HepG2 (cell line): ENCODE measurements around the gene RSPRY1. TPM values are rescaled to one million over a fixed set of nuclear protein-coding genes. Genes with fewer than 3 reads are reported as not detected.

Experiments used
- ATAC-seq: fragments of 200-7000 bp; cut with Tn5 transposase; 3 replicates; pipeline ENCODE4 v1.9.1; 2020; ENCODE audit warnings: mild to moderate bottlenecking, moderate library complexity
- BruUV-seq: library from RNA; stranded (reverse); fragments of 400-500 nt; replicated peaks from 2 replicates; lab custom pipeline; 2021; lab: Mats Ljungman, UMichigan
- CTCF ChIA-PET: fragments of 300-600 bp; formaldehyde crosslinking; extraction: SDS; loops from one replicate; lab custom pipeline; 2021; ENCODE audit warnings: low total read pairs, inconsistent platforms, low intra/inter-chr PET ratio; lab: Yijun Ruan, JAX
- POLR2A ChIA-PET: fragments of 350-600 bp; sonication (Branson Sonifier 250); formaldehyde crosslinking; loops from one replicate; lab custom pipeline; 2020; ENCODE audit warnings: antibody characterized with exemption, inconsistent platforms; lab: Yijun Ruan, JAX
- DNase-seq: peaks from one replicate; pipeline ENCODE4 v3.0.0-alpha.2; 2015; ENCODE audit warnings: low spot score
- FAIRE-seq: peaks from 3 replicates; lab custom pipeline; 2011; peaks lifted over from hg19 to GRCh38; lab: Jason Lieb, UNC
- H2AFZ ChIP-seq: one replicate; pipeline ENCODE4 v1.6.1; 2011; ENCODE audit warnings: low read length, inconsistent platforms
- H3K27ac ChIP-seq: fragments of 300-600 bp; 3 replicates; pipeline ENCODE4 v1.8.0; 2011; ENCODE audit warnings: mixed run types, mild to moderate bottlenecking, mixed read lengths, low read length, inconsistent platforms; ENCODE audit not compliant: insufficient read depth; ENCODE audit errors: extremely low read length
- H3K27me3 ChIP-seq, 2 experiments: fragments of 200-600 bp in 1 of 2; 2 replicates in 1 of 2; 3 replicates in 1 of 2; pipeline versions ENCODE4 v1.6.0 to v1.8.0; 2011; ENCODE audit warnings: low read length in 2 of 2, mild to moderate bottlenecking in 2 of 2, moderate library complexity in 2 of 2, inconsistent platforms in 1 of 2; ENCODE audit not compliant: insufficient read depth in 2 of 2, control insufficient read depth in 1 of 2
- H3K36me3 ChIP-seq, 2 experiments: fragments of 200-600 bp in 1 of 2; replicated peaks in 1 of 2; 2 replicates in 1 of 2; 3 replicates in 1 of 2; pipeline versions ENCODE4 v1.5.1 to v1.8.0; 2011; ENCODE audit warnings: low read length in 2 of 2, inconsistent platforms in 1 of 2; ENCODE audit not compliant: insufficient read depth in 2 of 2, control insufficient read depth in 1 of 2
- H3K4me1 ChIP-seq: 2 replicates; pipeline ENCODE4 v1.5.1; 2012; ENCODE audit warnings: low read length, inconsistent platforms; ENCODE audit not compliant: insufficient read depth
- H3K4me2 ChIP-seq: 2 replicates; pipeline ENCODE4 v1.6.0; 2011; ENCODE audit warnings: low read depth, low read length, inconsistent platforms
- H3K4me3 ChIP-seq, 3 experiments: fragments of 200-600 bp in 1 of 3; sonication (generic), shearing (Covaris generic) in 1 of 3; replicated peaks in 1 of 3; 2 replicates each; pipeline ENCODE4 v1.5.1; 2011 to 2016; ENCODE audit warnings: low read length in 3 of 3, inconsistent platforms in 2 of 3, low read depth in 2 of 3, mild to moderate bottlenecking in 2 of 3, control low read depth in 1 of 3, mixed read lengths in 1 of 3; ENCODE audit not compliant: insufficient read depth in 1 of 3
- H3K79me2 ChIP-seq: one replicate; pipeline ENCODE4 v1.6.1; 2011; ENCODE audit warnings: low read length, inconsistent platforms; ENCODE audit not compliant: insufficient read depth
- H3K9ac ChIP-seq: 2 replicates; pipeline ENCODE4 v1.6.0; 2011; ENCODE audit warnings: mild to moderate bottlenecking, low read depth, low read length, inconsistent platforms; ENCODE audit not compliant: insufficient read depth
- H3K9me3 ChIP-seq: 2 replicates; pipeline ENCODE4 v1.5.1; 2012; ENCODE audit warnings: mild to moderate bottlenecking, low read length
- H4K20me1 ChIP-seq: 2 replicates; pipeline ENCODE4 v1.6.0; 2011; ENCODE audit warnings: inconsistent platforms, mild to moderate bottlenecking, low read length, moderate library complexity; ENCODE audit not compliant: insufficient read depth
- ARHGAP35 ChIP-seq: sonication (generic); formaldehyde crosslinking; IDR thresholded peaks from 2 replicates; pipeline ENCODE4 v1.9.0; 2022; ENCODE audit warnings: mild to moderate bottlenecking, inconsistent platforms, moderate library complexity, missing genetic modification reagents, borderline replicate concordance
- FOXJ3 ChIP-seq: sonication (generic); formaldehyde crosslinking; IDR thresholded peaks from 2 replicates; pipeline ENCODE4 v1.4.0; 2020; ENCODE audit warnings: missing genetic modification reagents, mild to moderate bottlenecking, borderline replicate concordance
- HCFC1 ChIP-seq: fragments of 150-350 bp; IDR thresholded peaks from 2 replicates; pipeline ENCODE4 v1.6.1; 2014; ENCODE audit warnings: low read depth, low read length
- KAT8 ChIP-seq: IDR thresholded peaks from 2 replicates; pipeline ENCODE4 v1.6.1; 2016; ENCODE audit warnings: missing genetic modification reagents, missing compliant biosample characterization
- MZF1 ChIP-seq: sonication (generic); formaldehyde crosslinking; IDR thresholded peaks from 2 replicates; pipeline ENCODE4 v1.8.1; 2023; ENCODE audit warnings: mild to moderate bottlenecking, missing genetic modification reagents, borderline replicate concordance
- TCF12 ChIP-seq, 2 experiments: fragments of 450-650 bp in 1 of 2; sonication (generic) in 1 of 2; formaldehyde crosslinking in 1 of 2; IDR thresholded peaks; 2 replicates each; pipeline versions ENCODE4 v1.6.1 to v1.8.0; 2017 to 2022; ENCODE audit warnings: antibody characterized with exemption in 1 of 2, mild to moderate bottlenecking in 1 of 2, missing genetic modification reagents in 1 of 2, moderate library complexity in 1 of 2
- TSC22D2 ChIP-seq: sonication (generic); formaldehyde crosslinking; IDR thresholded peaks from 2 replicates; pipeline ENCODE4 v1.5.1; 2020; ENCODE audit warnings: missing genetic modification reagents, mild to moderate bottlenecking, borderline replicate concordance
- ZBTB4 ChIP-seq: sonication (generic); formaldehyde crosslinking; IDR thresholded peaks from 2 replicates; pipeline ENCODE4 v1.4.0; 2020; ENCODE audit warnings: missing genetic modification reagents, mild to moderate bottlenecking, borderline replicate concordance
- ZFP90 ChIP-seq: sonication (generic); formaldehyde crosslinking; IDR thresholded peaks from 2 replicates; pipeline ENCODE4 v1.8.0; 2022; ENCODE audit warnings: missing genetic modification reagents, mild to moderate bottlenecking, inconsistent platforms, borderline replicate concordance
- ZNF335 ChIP-seq: sonication (generic); formaldehyde crosslinking; IDR thresholded peaks from 2 replicates; pipeline ENCODE4 v1.4.0; 2020; ENCODE audit warnings: missing genetic modification reagents
- ZNF672 ChIP-seq: sonication (generic); formaldehyde crosslinking; IDR thresholded peaks from 2 replicates; pipeline ENCODE4 v1.8.1; 2022; ENCODE audit warnings: missing genetic modification reagents
- ZNF687 ChIP-seq: sonication (generic); formaldehyde crosslinking; IDR thresholded peaks from 2 replicates; pipeline ENCODE4 v1.5.1; 2020; ENCODE audit warnings: mild to moderate bottlenecking, missing genetic modification reagents, moderate library complexity
- ZZZ3 ChIP-seq: sonication (generic); formaldehyde crosslinking; IDR thresholded peaks from 2 replicates; pipeline ENCODE4 v1.4.0; 2020; ENCODE audit warnings: missing genetic modification reagents, mild to moderate bottlenecking, borderline replicate concordance
- in situ Hi-C: cut with HindIII; loops from 2 replicates; pipeline ENCODE4 v1.10.0; 2017; ENCODE audit warnings: low pct_unique_long_range_greater_than_20kb; ENCODE audit not compliant: extremely low pct_ligation_motif_present
- intact Hi-C: fragments of 100-400 bp; cut with micrococcal nuclease; formaldehyde crosslinking; loops from one replicate; pipeline ENCODE4 v1.10.0; 2022; ENCODE audit not compliant: unreplicated experiment
- polyA plus RNA-seq, 8 experiments: library from polyadenylated mRNA; depleted of rRNA in 3 of 8; stranded (reverse) in 7 of 8; unstranded in 1 of 8; fragments of >200 nt; fragmentation: Illumina TruSeq in 4 of 8; extraction: Trizol in 4 of 8; gene quantifications; 2 replicates each; pipeline versions ENCODE4 v1.2.1 to v1.2.3, GENCODE V29; 2011 to 2016; ENCODE audit warnings: low read depth in 4 of 8, missing spikeins in 1 of 8, mixed read lengths in 1 of 8; ENCODE audit not compliant: insufficient read depth in 1 of 8
- total RNA-seq, 5 experiments: library from RNA; depleted of rRNA; stranded (reverse); fragments of >200 nt; fragmentation: Illumina TruSeq; extraction: Trizol; gene quantifications; 2 replicates each; pipeline ENCODE4 v1.2.3, GENCODE V29; 2016; ENCODE audit warnings: low read depth in 1 of 5
- TF ChIP-seq, protein P1 (sequence below): sonication (generic); formaldehyde crosslinking; IDR thresholded peaks from 2 replicates; pipeline ENCODE4 v1.5.0; 2020; ENCODE audit warnings: mild to moderate bottlenecking, missing genetic modification reagents

The RSPRY1 gene
- total and polyA plus RNA-seq, 2 of the 13 experiments (the other 11 are each of a cell fraction or from before 2014, with no cell fraction given) = 53.4 to 61.0 TPM

- DNase-seq (no peak), ATAC-seq (no peak), FAIRE-seq (no peak)
- H3K27ac ChIP-seq = no peak overlapping the region
- H3K4me3 ChIP-seq = no peak overlapping the region
- POLR2A ChIA-PET = no interaction called here
- CTCF ChIA-PET = no interaction called here
- in situ Hi-C loops = loop anchor here (5.0 kb wide), 1 partner anchor 74 kb away; the partner anchor contains the start of gene CPNE2
- no peaks in the 10 kb centered on the region for H3K4me1 ChIP-seq
- H3K79me2 ChIP-seq = no peaks in the 10 kb centered on the region
- no peak overlapping the region for H2AFZ ChIP-seq
- H3K36me3 ChIP-seq = peaks cover 17 to 55% of the 10 kb centered on the region in 2 experiments
- no TSS peak for BruUV-seq
- intact Hi-C loops = no loop called here
- H3K9ac ChIP-seq = no peak overlapping the region
- no peaks in the 10 kb centered on the region for H3K9me3 ChIP-seq
- H3K27me3 ChIP-seq = no peaks in the 10 kb centered on the region
- H3K4me2 ChIP-seq = no peak overlapping the region
- no peaks in the 10 kb centered on the region for H4K20me1 ChIP-seq
- TF ChIP-seq KAT8 (CRISPR knock-in tag) (no peak), ZFP90 (no peak), ZNF335 (CRISPR knock-in tag) (no peak), ZNF672 (CRISPR knock-in tag) (no peak), HCFC1 (no peak), TSC22D2 (CRISPR knock-in tag) (no peak), ZNF687 (CRISPR knock-in tag) (no peak), ARHGAP35 (CRISPR knock-in tag) (no peak), TCF12 (IDR thresholded peaks at IDR 0.05) (no peak), TCF12 (CRISPR knock-in tag; IDR thresholded peaks at IDR 0.05) (no peak), MZF1 (no peak), FOXJ3 (CRISPR knock-in tag) (no peak), ZZZ3 (no peak), ZBTB4 (CRISPR knock-in tag) (no peak)
- TF ChIP-seq, protein P1, sequence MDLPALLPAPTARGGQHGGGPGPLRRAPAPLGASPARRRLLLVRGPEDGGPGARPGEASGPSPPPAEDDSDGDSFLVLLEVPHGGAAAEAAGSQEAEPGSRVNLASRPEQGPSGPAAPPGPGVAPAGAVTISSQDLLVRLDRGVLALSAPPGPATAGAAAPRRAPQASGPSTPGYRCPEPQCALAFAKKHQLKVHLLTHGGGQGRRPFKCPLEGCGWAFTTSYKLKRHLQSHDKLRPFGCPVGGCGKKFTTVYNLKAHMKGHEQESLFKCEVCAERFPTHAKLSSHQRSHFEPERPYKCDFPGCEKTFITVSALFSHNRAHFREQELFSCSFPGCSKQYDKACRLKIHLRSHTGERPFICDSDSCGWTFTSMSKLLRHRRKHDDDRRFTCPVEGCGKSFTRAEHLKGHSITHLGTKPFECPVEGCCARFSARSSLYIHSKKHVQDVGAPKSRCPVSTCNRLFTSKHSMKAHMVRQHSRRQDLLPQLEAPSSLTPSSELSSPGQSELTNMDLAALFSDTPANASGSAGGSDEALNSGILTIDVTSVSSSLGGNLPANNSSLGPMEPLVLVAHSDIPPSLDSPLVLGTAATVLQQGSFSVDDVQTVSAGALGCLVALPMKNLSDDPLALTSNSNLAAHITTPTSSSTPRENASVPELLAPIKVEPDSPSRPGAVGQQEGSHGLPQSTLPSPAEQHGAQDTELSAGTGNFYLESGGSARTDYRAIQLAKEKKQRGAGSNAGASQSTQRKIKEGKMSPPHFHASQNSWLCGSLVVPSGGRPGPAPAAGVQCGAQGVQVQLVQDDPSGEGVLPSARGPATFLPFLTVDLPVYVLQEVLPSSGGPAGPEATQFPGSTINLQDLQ (CRISPR knock-in tag) = no peak
Observed at GRCh38 chr16:57166451-57166850, 19.7 kb upstream of the RSPRY1 start.
